K562 (cell line): Measurements from ENCODE around the gene CYB5B. TPM values are rescaled to one million over a fixed set of nuclear protein-coding genes. Genes with fewer than 3 reads are reported as not detected.

ENCODE experiments used
- ATAC-seq: fragments of 200-7000 bp; cut with Tn5 transposase; 3 replicates; pipeline ENCODE4 v1.9.1; 2020; ENCODE audit warnings: moderate library complexity
- BruUV-seq: library from RNA; stranded (reverse); fragments of 400-500 nt; replicated peaks from 2 replicates; lab custom pipeline; 2021; lab: Mats Ljungman, UMichigan
- CTCF ChIA-PET: fragments of 300-600 bp; formaldehyde crosslinking; extraction: SDS; loops from one replicate; lab custom pipeline; 2021; ENCODE audit warnings: low intra/inter-chr PET ratio; lab: Yijun Ruan, JAX
- POLR2A ChIA-PET: fragments of 300-600, 350-650 bp; sonication (Branson Sonifier 250); formaldehyde crosslinking; extraction: SDS; loops from one replicate; lab custom pipeline; 2021; ENCODE audit warnings: antibody characterized with exemption, inconsistent platforms; lab: Yijun Ruan, JAX
- DNase-seq, 4 experiments: peaks; one replicate each; pipeline versions ENCODE4 v3.0.0 to v3.0.0-alpha.2; 2011 to 2018; ENCODE audit warnings: low spot score in 3 of 4, mixed read lengths in 3 of 4; ENCODE audit errors: extremely low read depth in 1 of 4
- FAIRE-seq: peaks from 2 replicates; lab custom pipeline; 2011; peaks lifted over from hg19 to GRCh38; lab: Jason Lieb, UNC
- H2AFZ ChIP-seq: 2 replicates; pipeline ENCODE4 v1.6.0; 2011; ENCODE audit warnings: low read depth, low read length, control low read depth, inconsistent platforms
- H3K27ac ChIP-seq: fragments of 200-600 bp; 3 replicates; pipeline ENCODE4 v1.8.0; 2011; ENCODE audit warnings: low read depth, mild to moderate bottlenecking, control low read depth, inconsistent platforms, low read length, moderate library complexity, mixed read lengths; ENCODE audit errors: extremely low read depth
- H3K27me3 ChIP-seq, 2 experiments: fragments of 300-600 bp in 1 of 2; 2 replicates in 1 of 2; 3 replicates in 1 of 2; pipeline versions ENCODE4 v1.6.0 to v1.8.0; 2011; ENCODE audit warnings: inconsistent platforms in 2 of 2, low read length in 2 of 2, mild to moderate bottlenecking in 1 of 2, mixed read lengths in 1 of 2, moderate library complexity in 1 of 2; ENCODE audit not compliant: control insufficient read depth in 2 of 2, insufficient read depth in 2 of 2
- H3K36me3 ChIP-seq: fragments of 300-600 bp; 3 replicates; pipeline ENCODE4 v1.8.0; 2011; ENCODE audit warnings: mild to moderate bottlenecking, low read length, inconsistent platforms; ENCODE audit not compliant: control insufficient read depth, insufficient read depth
- H3K4me1 ChIP-seq, 2 experiments: fragments of 200-600 bp in 1 of 2; replicated peaks in 1 of 2; 2 replicates in 1 of 2; 3 replicates in 1 of 2; pipeline versions ENCODE4 v1.5.1 to v1.8.0; 2011; ENCODE audit warnings: inconsistent platforms in 2 of 2, low read length in 2 of 2, mild to moderate bottlenecking in 1 of 2, mixed read lengths in 1 of 2, moderate library complexity in 1 of 2; ENCODE audit not compliant: control insufficient read depth in 2 of 2, insufficient read depth in 2 of 2
- H3K4me2 ChIP-seq: 2 replicates; pipeline ENCODE4 v1.6.1; 2011; ENCODE audit warnings: low read length, control low read depth, inconsistent platforms, mixed read lengths; ENCODE audit not compliant: insufficient read depth
- H3K4me3 ChIP-seq: fragments of 200-600 bp; sonication (generic), shearing (Covaris generic); 2 replicates; pipeline ENCODE4 v1.5.1; 2016; ENCODE audit warnings: control low read depth, inconsistent platforms
- H3K79me2 ChIP-seq: fragments of 200-600 bp; 3 replicates; pipeline ENCODE4 v1.8.0; 2011; ENCODE audit warnings: low read length, inconsistent platforms; ENCODE audit not compliant: control insufficient read depth, insufficient read depth
- H3K9ac ChIP-seq, 2 experiments: 2 replicates each; pipeline versions ENCODE4 v1.6.0 to v1.6.1; 2011; ENCODE audit warnings: low read depth in 2 of 2, low read length in 2 of 2, control low read depth in 1 of 2, inconsistent platforms in 1 of 2, mild to moderate bottlenecking in 1 of 2, mixed read lengths in 1 of 2; ENCODE audit not compliant: insufficient read depth in 1 of 2
- H3K9me1 ChIP-seq: one replicate; pipeline ENCODE4 v1.6.0; 2011; ENCODE audit warnings: inconsistent platforms, mild to moderate bottlenecking, low read length, moderate library complexity; ENCODE audit not compliant: control insufficient read depth, insufficient read depth
- H3K9me3 ChIP-seq: replicated peaks from 2 replicates; pipeline ENCODE4 v1.5.1; 2011; ENCODE audit warnings: low read depth, low read length, inconsistent platforms; ENCODE audit not compliant: control insufficient read depth, insufficient read depth
- H4K20me1 ChIP-seq: replicated peaks from 2 replicates; pipeline ENCODE4 v1.6.1; 2011; ENCODE audit warnings: low read length, inconsistent platforms, mixed read lengths; ENCODE audit not compliant: control insufficient read depth, insufficient read depth
- BRD4 ChIP-seq: fragments of 200-600 bp; sonication (generic); IDR thresholded peaks from 2 replicates; pipeline ENCODE4 v1.6.1; 2017; ENCODE audit warnings: inconsistent platforms
- CHD4 ChIP-seq: fragments of 200-600 bp; sonication (generic); IDR thresholded peaks from 3 replicates; pipeline ENCODE4 v1.6.1; 2012; ENCODE audit warnings: low read depth, mild to moderate bottlenecking, mixed read lengths, low read length, inconsistent platforms; ENCODE audit not compliant: insufficient read depth, insufficient replicate concordance, poor library complexity, severe bottlenecking
- DPF2 ChIP-seq: fragments of 450-650 bp; IDR thresholded peaks from 2 replicates; pipeline ENCODE4 v1.6.1; 2016
- ERF ChIP-seq: fragments of 450-650 bp; formaldehyde crosslinking; IDR thresholded peaks from 2 replicates; pipeline ENCODE4 v1.4.0; 2020; ENCODE audit warnings: mild to moderate bottlenecking, mixed read lengths
- HNRNPH1 ChIP-seq: fragments of 200-400 bp; formaldehyde crosslinking; optimal IDR thresholded peaks from 2 replicates; pipeline ENCODE3; 2017; ENCODE audit warnings: low read depth, mild to moderate bottlenecking, low read length, moderate library complexity
- NCOR1 ChIP-seq: fragments of 450-650 bp; IDR thresholded peaks from 2 replicates; pipeline ENCODE4 v1.6.1; 2016; ENCODE audit warnings: mild to moderate bottlenecking, moderate library complexity
- NFYB ChIP-seq: IDR thresholded peaks from 2 replicates; pipeline ENCODE4 v1.6.1; 2011; ENCODE audit warnings: mild to moderate bottlenecking, moderate library complexity; ENCODE audit not compliant: insufficient read length; ENCODE audit errors: extremely low read depth
- STAG1 ChIP-seq: sonication (generic); formaldehyde crosslinking; IDR thresholded peaks from 2 replicates; pipeline ENCODE4 v1.5.0; 2020; ENCODE audit warnings: missing genetic modification reagents, borderline replicate concordance
- TCF15 ChIP-seq: fragments of 250-450 bp; sonication (Bioruptor Pico); IDR thresholded peaks from 2 replicates; pipeline ENCODE4 v1.8.0; 2022; ENCODE audit warnings: moderate library complexity, mild to moderate bottlenecking, inconsistent platforms
- YY1 ChIP-seq, 3 experiments: IDR thresholded peaks; 2 replicates each; pipeline ENCODE4 v1.6.1; 2011; ENCODE audit warnings: low read length in 2 of 3, mild to moderate bottlenecking in 2 of 3, moderate library complexity in 2 of 3, borderline replicate concordance in 1 of 3, control low read depth in 1 of 3, low read depth in 1 of 3; ENCODE audit not compliant: insufficient read depth in 3 of 3, insufficient replicate concordance in 2 of 3, control insufficient read depth in 1 of 3, insufficient read length in 1 of 3; ENCODE audit errors: extremely low read depth in 1 of 3
- ZFP30 ChIP-seq: fragments of 250-450 bp; sonication (Bioruptor Pico); IDR thresholded peaks from 2 replicates; pipeline ENCODE4 v1.8.0; 2022; ENCODE audit warnings: moderate library complexity, mild to moderate bottlenecking, inconsistent platforms, borderline replicate concordance
- ZKSCAN3 ChIP-seq: fragments of 250-450 bp; sonication (Bioruptor Pico); IDR thresholded peaks from 2 replicates; pipeline ENCODE4 v1.4.0; 2020
- ZNF23 ChIP-seq: fragments of 250-450 bp; sonication (Bioruptor Pico); IDR thresholded peaks from 2 replicates; pipeline ENCODE4 v1.4.0; 2020; ENCODE audit warnings: mild to moderate bottlenecking
- WGBS: fragments of 100-300 bp; shearing (Covaris generic); methylation state at CpG from one replicate; pipeline ENCODE4 v1.1.6; 2016; ENCODE audit warnings: low coverage, mixed read lengths; ENCODE audit not compliant: insufficient coverage; ENCODE audit errors: missing lambda C conversion rate; 5-methylcytosine and 5-hydroxymethylcytosine counted together
- in situ Hi-C: fragments of 300-500 bp; cut with MboI; formaldehyde crosslinking; loops from 4 replicates; pipeline ENCODE4 v1.15.0; 2018; ENCODE audit warnings: inconsistent platforms, mixed read lengths
- intact Hi-C: fragments of 100-400 bp; cut with micrococcal nuclease; formaldehyde crosslinking; loops from 2 replicates; pipeline ENCODE4 v1.14.2; 2022
- polyA plus RNA-seq, 8 experiments: library from polyadenylated mRNA; depleted of rRNA in 4 of 8; stranded (reverse) in 5 of 8; unstranded in 3 of 8; fragments of >200 nt; fragmentation: Nextera tagmentation in 2 of 8; fragmentation: Illumina TruSeq in 1 of 8; extraction: Ambion mirVana in 2 of 8; extraction: Trizol in 1 of 8; gene quantifications; 2 replicates each; pipeline versions ENCODE4 v1.2.1 to v1.2.3, GENCODE V29; 2011 to 2014; ENCODE audit warnings: inconsistent platforms in 1 of 8, missing spikeins in 1 of 8
- total RNA-seq, 7 experiments: library from RNA; depleted of rRNA in 6 of 7; stranded (reverse); fragments of >200 nt in 6 of 7; fragmentation: Illumina TruSeq in 2 of 7; extraction: Trizol in 2 of 7; gene quantifications; 2 replicates each; pipeline versions ENCODE4 v1.2.1 to v1.2.3, GENCODE V29; 2011 to 2021; ENCODE audit warnings: low replicate concordance in 1 of 7
- TF ChIP-seq, protein P1 (sequence below), 2 experiments: IDR thresholded peaks in 1 of 2; conservative IDR thresholded peaks in 1 of 2; 2 replicates each; pipeline ENCODE4 v1.6.1; 2016; ENCODE audit warnings: low read depth in 2 of 2, mild to moderate bottlenecking in 1 of 2, missing compliant biosample characterization in 1 of 2, missing genetic modification characterization in 1 of 2, moderate library complexity in 1 of 2
- TF ChIP-seq, protein P2 (sequence below): fragments of 450-650 bp; formaldehyde crosslinking; conservative IDR thresholded peaks from 2 replicates; pipeline ENCODE4 v1.4.0; 2022; ENCODE audit warnings: mild to moderate bottlenecking, missing genetic modification characterization
- TF ChIP-seq, protein P3 (sequence below): fragments of 450-650 bp; IDR thresholded peaks from 2 replicates; pipeline ENCODE4 v1.6.1; 2016

The CYB5B gene
- total and polyA plus RNA-seq, 9 of the 15 experiments (the other 6 are each of a cell fraction or from before 2014, with no cell fraction given): 29.9 to 274 (median 136) TPM

DNA sequence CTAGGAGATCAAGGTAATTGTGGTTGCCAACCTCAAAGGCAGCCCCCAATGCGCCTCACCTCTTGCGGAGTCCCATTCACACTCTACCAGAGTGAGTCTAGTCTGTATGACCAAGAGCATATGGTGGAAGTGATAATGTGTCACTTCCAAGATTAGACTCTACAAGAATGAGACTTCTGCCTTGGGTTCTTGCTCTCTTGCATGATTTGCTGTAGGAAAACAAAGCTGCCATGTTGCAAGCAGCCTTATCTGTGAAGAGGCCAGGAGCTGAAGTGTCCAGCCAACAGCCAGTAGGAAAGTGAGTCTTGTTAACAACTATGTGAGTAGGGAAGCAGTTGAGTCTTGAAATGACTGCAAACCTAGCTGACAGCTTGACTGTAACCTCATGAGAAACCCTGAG, 42.0 kb upstream of the CYB5B start:
- H3K27me3 ChIP-seq: no peaks in the 10 kb centered on the region
- no peaks in the 10 kb centered on the region for H3K9me3 ChIP-seq
- no peak overlapping the region for H3K9ac ChIP-seq
- H3K4me3 ChIP-seq: no peak overlapping the region
- in situ Hi-C loops (no loop called here), intact Hi-C loops (loop anchor here (5.0 kb wide), 1 partner anchor 45 kb away; the partner anchor contains the start of genes COG8 and NIP7)
- ATAC-seq: peak; percentile 3; the same call in 1 of the 3 replicates
- peaks cover 69% of the 10 kb centered on the region for H3K36me3 ChIP-seq
- DNase-seq: peak in 1 of 4 experiments; percentile 69
- ChIA-PET CTCF (no interaction called here), POLR2A (interaction anchor here (0.6 to 2.5 kb wide), 7 partner anchors 11 to 55 kb away, joined by 3 to 8 read pairs (median 4); partner anchors contain the start of gene PDF)
- no peak overlapping the region for H2AFZ ChIP-seq
- BruUV-seq: no TSS peak
- FAIRE-seq: peak; percentile 82
- H3K27ac ChIP-seq: peak overlapping the region; percentile 27; the same call in 1 of the 3 replicates
- peak overlapping the region; percentile 42; the same call in 1 of the 2 replicates for H3K4me2 ChIP-seq
- 74% methylated on average over 2 of the region's 2 CpGs for WGBS
- peaks cover 52% of the 10 kb centered on the region for H3K79me2 ChIP-seq
- H3K4me1 ChIP-seq: peaks cover 4 to 29% of the 10 kb centered on the region in 2 experiments; a peak in 4 of 5 replicates
- H3K9me1 ChIP-seq: no peaks in the 10 kb centered on the region
- H4K20me1 ChIP-seq: no peaks in the 10 kb centered on the region
- TF ChIP-seq CHD4 (no peak), ZKSCAN3 (no peak), BRD4 (no peak), NCOR1 (peak; percentile 36), TCF15 (CRISPR knock-in tag) (no peak), HNRNPH1 (no peak), STAG1 (CRISPR knock-in tag) (no peak), ERF (CRISPR knock-in tag) (no peak), YY1 (IDR thresholded peaks at IDR 0.05; ENCODE audit: borderline replicate concordance in 1 of 3, control insufficient read depth in 1 of 3, extremely low read depth in 1 of 3, insufficient read depth in 3 of 3, insufficient read length in 1 of 3, insufficient replicate concordance in 2 of 3, low read depth in 1 of 3, low read length in 2 of 3) (peak in 1 of 3 experiments; percentile 46), NFYB (no peak), ZNF23 (CRISPR knock-in tag) (no peak), DPF2 (peak; percentile 47), ZFP30 (CRISPR knock-in tag) (no peak)
- TF ChIP-seq, protein P1, sequence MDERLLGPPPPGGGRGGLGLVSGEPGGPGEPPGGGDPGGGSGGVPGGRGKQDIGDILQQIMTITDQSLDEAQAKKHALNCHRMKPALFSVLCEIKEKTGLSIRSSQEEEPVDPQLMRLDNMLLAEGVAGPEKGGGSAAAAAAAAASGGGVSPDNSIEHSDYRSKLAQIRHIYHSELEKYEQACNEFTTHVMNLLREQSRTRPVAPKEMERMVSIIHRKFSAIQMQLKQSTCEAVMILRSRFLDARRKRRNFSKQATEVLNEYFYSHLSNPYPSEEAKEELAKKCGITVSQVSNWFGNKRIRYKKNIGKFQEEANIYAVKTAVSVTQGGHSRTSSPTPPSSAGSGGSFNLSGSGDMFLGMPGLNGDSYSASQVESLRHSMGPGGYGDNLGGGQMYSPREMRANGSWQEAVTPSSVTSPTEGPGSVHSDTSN (CRISPR knock-in tag; IDR thresholded peaks at IDR 0.05; ENCODE audit: low read depth): no peak
- TF ChIP-seq, protein P1 (tag; conservative IDR thresholded peaks at IDR 0.05; ENCODE audit: low read depth): 0 out of 2 replicates have a peak, but pooled peaks have one; percentile 12
- TF ChIP-seq, protein P2, sequence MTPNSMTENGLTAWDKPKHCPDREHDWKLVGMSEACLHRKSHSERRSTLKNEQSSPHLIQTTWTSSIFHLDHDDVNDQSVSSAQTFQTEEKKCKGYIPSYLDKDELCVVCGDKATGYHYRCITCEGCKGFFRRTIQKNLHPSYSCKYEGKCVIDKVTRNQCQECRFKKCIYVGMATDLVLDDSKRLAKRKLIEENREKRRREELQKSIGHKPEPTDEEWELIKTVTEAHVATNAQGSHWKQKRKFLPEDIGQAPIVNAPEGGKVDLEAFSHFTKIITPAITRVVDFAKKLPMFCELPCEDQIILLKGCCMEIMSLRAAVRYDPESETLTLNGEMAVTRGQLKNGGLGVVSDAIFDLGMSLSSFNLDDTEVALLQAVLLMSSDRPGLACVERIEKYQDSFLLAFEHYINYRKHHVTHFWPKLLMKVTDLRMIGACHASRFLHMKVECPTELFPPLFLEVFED (CRISPR knock-in tag): no peak
- TF ChIP-seq, protein P3, sequence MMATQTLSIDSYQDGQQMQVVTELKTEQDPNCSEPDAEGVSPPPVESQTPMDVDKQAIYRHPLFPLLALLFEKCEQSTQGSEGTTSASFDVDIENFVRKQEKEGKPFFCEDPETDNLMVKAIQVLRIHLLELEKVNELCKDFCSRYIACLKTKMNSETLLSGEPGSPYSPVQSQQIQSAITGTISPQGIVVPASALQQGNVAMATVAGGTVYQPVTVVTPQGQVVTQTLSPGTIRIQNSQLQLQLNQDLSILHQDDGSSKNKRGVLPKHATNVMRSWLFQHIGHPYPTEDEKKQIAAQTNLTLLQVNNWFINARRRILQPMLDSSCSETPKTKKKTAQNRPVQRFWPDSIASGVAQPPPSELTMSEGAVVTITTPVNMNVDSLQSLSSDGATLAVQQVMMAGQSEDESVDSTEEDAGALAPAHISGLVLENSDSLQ: no peak
